Measurements from ENCODE around the gene RNF114. TPM values are rescaled to one million over a fixed set of nuclear protein-coding genes. Genes with fewer than 3 reads are reported as not detected.

Gene RNF114
- polyA plus RNA-seq, 1 donor (not counting 4 experiments of a cell fraction or from before 2014, with no cell fraction given) = 58.4 TPM

GRCh38 chr20:49989234-49990065 lies 53.3 kb downstream of the RNF114 start:
- Histone ChIP-seq H3K9ac (ENCODE audit: control insufficient read depth, extremely low read depth, insufficient read depth, low read length) (no peak overlapping the region), H2AFZ (ENCODE audit: control insufficient read depth, low read length) (no peak overlapping the region)
- dilution Hi-C loops (cut with MboI; ENCODE audit: extremely low pct_ligation_motif_present, low sequenced_read_pairs) = no loop called here

GRCh38 chr20:49990271-49990720 lies 54.1 kb downstream of the RNF114 start:
- TF ChIP-seq EZH2 (IDR thresholded peaks at IDR 0.05; ENCODE audit: low read length) = no peak
- TF ChIP-seq, protein P1, sequence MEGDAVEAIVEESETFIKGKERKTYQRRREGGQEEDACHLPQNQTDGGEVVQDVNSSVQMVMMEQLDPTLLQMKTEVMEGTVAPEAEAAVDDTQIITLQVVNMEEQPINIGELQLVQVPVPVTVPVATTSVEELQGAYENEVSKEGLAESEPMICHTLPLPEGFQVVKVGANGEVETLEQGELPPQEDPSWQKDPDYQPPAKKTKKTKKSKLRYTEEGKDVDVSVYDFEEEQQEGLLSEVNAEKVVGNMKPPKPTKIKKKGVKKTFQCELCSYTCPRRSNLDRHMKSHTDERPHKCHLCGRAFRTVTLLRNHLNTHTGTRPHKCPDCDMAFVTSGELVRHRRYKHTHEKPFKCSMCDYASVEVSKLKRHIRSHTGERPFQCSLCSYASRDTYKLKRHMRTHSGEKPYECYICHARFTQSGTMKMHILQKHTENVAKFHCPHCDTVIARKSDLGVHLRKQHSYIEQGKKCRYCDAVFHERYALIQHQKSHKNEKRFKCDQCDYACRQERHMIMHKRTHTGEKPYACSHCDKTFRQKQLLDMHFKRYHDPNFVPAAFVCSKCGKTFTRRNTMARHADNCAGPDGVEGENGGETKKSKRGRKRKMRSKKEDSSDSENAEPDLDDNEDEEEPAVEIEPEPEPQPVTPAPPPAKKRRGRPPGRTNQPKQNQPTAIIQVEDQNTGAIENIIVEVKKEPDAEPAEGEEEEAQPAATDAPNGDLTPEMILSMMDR (optimal IDR thresholded peaks at IDR 0.05 in 1 of 3, IDR thresholded peaks at IDR 0.05 in 1 of 3, conservative IDR thresholded peaks at IDR 0.05 in 1 of 3; ENCODE audit: extremely low read depth in 1 of 3, insufficient read depth in 2 of 3, low read length in 3 of 3) = no peak
- H3K4me3 ChIP-seq (ENCODE audit: control insufficient read depth in 2 of 3, extremely low read depth in 1 of 3, insufficient read depth in 2 of 3, low read depth in 1 of 3, low read length in 3 of 3) = no peak overlapping the region
- FAIRE-seq = no peak
- DNase-seq (ENCODE audit: low read depth, low spot score) = no peak
- no peak overlapping the region for H3K27ac ChIP-seq (ENCODE audit: control insufficient read depth, insufficient read depth, low read length)
- dilution Hi-C loops (cut with MboI; ENCODE audit: extremely low pct_ligation_motif_present, low sequenced_read_pairs) = no loop called here
- no peaks in the 10 kb centered on the region for H3K79me2 ChIP-seq (ENCODE audit: control insufficient read depth, insufficient read depth, low read length)
- H3K9me3 ChIP-seq (ENCODE audit: control insufficient read depth, low read depth, low read length) = no peaks in the 10 kb centered on the region
- H3K4me2 ChIP-seq (ENCODE audit: control insufficient read depth, extremely low read depth, insufficient read depth, low read depth, low read length) = no peak overlapping the region
- peaks cover under 1% of the 10 kb centered on the region for H3K27me3 ChIP-seq (ENCODE audit: control insufficient read depth, extremely low read depth, insufficient read depth, low read length)
- no peak overlapping the region for H3K9ac ChIP-seq (ENCODE audit: control insufficient read depth, extremely low read depth, insufficient read depth, low read length)
- H3K9me1 ChIP-seq (ENCODE audit: control insufficient read depth, extremely low read depth, insufficient read depth, low read length) = no peaks in the 10 kb centered on the region
- no peaks in the 10 kb centered on the region for H3K4me1 ChIP-seq (ENCODE audit: control insufficient read depth, extremely low read depth, insufficient read depth, low read length)
- H2AFZ ChIP-seq (ENCODE audit: control insufficient read depth, low read length) = no peak overlapping the region
- no peaks in the 10 kb centered on the region for H3K36me3 ChIP-seq (ENCODE audit: control insufficient read depth in 2 of 2, extremely low read depth in 1 of 2, insufficient read depth in 2 of 2, low read length in 2 of 2)
- H4K20me1 ChIP-seq (ENCODE audit: control insufficient read depth, extremely low read depth, insufficient read depth, low read length) = no peaks in the 10 kb centered on the region

More at GRCh38 chr20:49989234-49990065, 53.3 kb downstream of the RNF114 start:
- H3K9me1 ChIP-seq (ENCODE audit: control insufficient read depth, extremely low read depth, insufficient read depth, low read length) = no peaks in the 10 kb centered on the region
- H3K36me3 ChIP-seq (ENCODE audit: control insufficient read depth in 2 of 2, extremely low read depth in 1 of 2, insufficient read depth in 2 of 2, low read length in 2 of 2) = no peaks in the 10 kb centered on the region
- no peaks in the 10 kb centered on the region for H3K9me3 ChIP-seq (ENCODE audit: control insufficient read depth, low read depth, low read length)
- H3K27ac ChIP-seq (ENCODE audit: control insufficient read depth, insufficient read depth, low read length) = no peak overlapping the region
- DNase-seq (ENCODE audit: low read depth, low spot score) (no peak), FAIRE-seq (no peak)
- no peaks in the 10 kb centered on the region for H4K20me1 ChIP-seq (ENCODE audit: control insufficient read depth, extremely low read depth, insufficient read depth, low read length)
- H3K4me1 ChIP-seq (ENCODE audit: control insufficient read depth, extremely low read depth, insufficient read depth, low read length) = no peaks in the 10 kb centered on the region
- H3K4me3 ChIP-seq (ENCODE audit: control insufficient read depth in 2 of 3, extremely low read depth in 1 of 3, insufficient read depth in 2 of 3, low read depth in 1 of 3, low read length in 3 of 3) = no peak overlapping the region
- no peak for TF ChIP-seq EZH2 (IDR thresholded peaks at IDR 0.05; ENCODE audit: low read length)
- TF ChIP-seq, protein P1 (optimal IDR thresholded peaks at IDR 0.05 in 1 of 3, IDR thresholded peaks at IDR 0.05 in 1 of 3, conservative IDR thresholded peaks at IDR 0.05 in 1 of 3; ENCODE audit: extremely low read depth in 1 of 3, insufficient read depth in 2 of 3, low read length in 3 of 3) = no peak
- peaks cover 4% of the 10 kb centered on the region for H3K27me3 ChIP-seq (ENCODE audit: control insufficient read depth, extremely low read depth, insufficient read depth, low read length)
- no peak overlapping the region for H3K4me2 ChIP-seq (ENCODE audit: control insufficient read depth, extremely low read depth, insufficient read depth, low read depth, low read length)
- H3K79me2 ChIP-seq (ENCODE audit: control insufficient read depth, insufficient read depth, low read length) = no peaks in the 10 kb centered on the region
